ENCODE data around the gene PLEKHH1. TPM values are rescaled to one million over a fixed set of nuclear protein-coding genes. Genes with fewer than 3 reads are reported as not detected.

Gene PLEKHH1
- total and polyA plus RNA-seq, 2 experiments from 2014 or later, result 14.7 to 33.9 TPM

DNA sequence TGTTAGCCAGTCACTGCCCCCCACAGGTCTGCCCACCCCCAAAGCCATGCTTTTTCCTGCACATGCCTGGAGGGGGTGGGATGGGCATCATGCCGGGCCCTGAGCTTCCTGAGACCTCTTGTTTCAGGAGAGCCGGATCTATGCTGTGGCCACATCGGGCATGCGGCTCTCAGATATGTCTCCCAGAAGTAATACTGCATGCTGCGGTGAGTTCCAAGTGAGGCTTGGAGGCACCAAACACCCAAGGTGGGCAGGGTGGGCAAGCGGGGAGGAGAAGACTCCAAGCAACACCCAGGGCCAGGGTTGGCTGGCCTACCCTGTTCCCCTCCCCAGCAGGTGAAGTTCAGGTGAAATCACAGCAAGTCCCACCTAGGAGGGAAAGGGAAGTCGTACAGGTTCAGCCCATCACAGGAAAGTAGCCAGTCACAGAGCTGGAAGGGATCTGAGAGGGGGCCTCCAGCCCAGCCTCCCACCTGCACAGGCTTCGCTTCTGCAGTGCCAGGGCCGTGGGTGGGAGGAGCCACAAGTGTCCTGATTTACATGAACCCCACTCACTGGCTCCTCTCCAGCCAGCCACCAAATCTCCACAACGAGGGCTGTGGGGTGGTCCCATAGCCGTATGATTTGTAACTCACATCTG, 36.0 kb downstream of the PLEKHH1 start:
- H3K4me2 ChIP-seq, result no peak overlapping the region
- H3K4me1 ChIP-seq (ENCODE audit: insufficient read depth), result no peaks in the 10 kb centered on the region
- ATAC-seq (peak; percentile 76), DNase-seq (ENCODE audit: low spot score) (peak; percentile 23)
- H3K36me3 ChIP-seq (ENCODE audit: insufficient read depth), result no peaks in the 10 kb centered on the region
- H3F3A ChIP-seq (replicated peaks; ENCODE audit: low read depth), result no peaks in the 10 kb centered on the region
- Mint-ChIP-seq H3K27me3 (ENCODE audit: insufficient read depth, low read depth, poor library complexity) (no peaks in the 10 kb centered on the region), H3K4me3 (no peak overlapping the region), H3K36me3 (ENCODE audit: low read depth) (peaks cover 5% of the 10 kb centered on the region; the same call in 2 of the 3 replicates), H3K4me1 (peaks cover 18% of the 10 kb centered on the region), H3K9me3 (no peaks in the 10 kb centered on the region), H3K27ac (no peak overlapping the region)
- no peaks in the 10 kb centered on the region for H4K20me1 ChIP-seq (replicated peaks; ENCODE audit: insufficient read depth)
- no peak overlapping the region for H2AFZ ChIP-seq
- TF ChIP-seq, protein P1, sequence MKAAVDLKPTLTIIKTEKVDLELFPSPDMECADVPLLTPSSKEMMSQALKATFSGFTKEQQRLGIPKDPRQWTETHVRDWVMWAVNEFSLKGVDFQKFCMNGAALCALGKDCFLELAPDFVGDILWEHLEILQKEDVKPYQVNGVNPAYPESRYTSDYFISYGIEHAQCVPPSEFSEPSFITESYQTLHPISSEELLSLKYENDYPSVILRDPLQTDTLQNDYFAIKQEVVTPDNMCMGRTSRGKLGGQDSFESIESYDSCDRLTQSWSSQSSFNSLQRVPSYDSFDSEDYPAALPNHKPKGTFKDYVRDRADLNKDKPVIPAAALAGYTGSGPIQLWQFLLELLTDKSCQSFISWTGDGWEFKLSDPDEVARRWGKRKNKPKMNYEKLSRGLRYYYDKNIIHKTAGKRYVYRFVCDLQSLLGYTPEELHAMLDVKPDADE (IDR thresholded peaks at IDR 0.05), result no peak
- no peak for TF ChIP-seq POLR2AphosphoS5 (IDR thresholded peaks at IDR 0.05; ENCODE audit: low read depth)
- TF ChIP-seq, protein P2, sequence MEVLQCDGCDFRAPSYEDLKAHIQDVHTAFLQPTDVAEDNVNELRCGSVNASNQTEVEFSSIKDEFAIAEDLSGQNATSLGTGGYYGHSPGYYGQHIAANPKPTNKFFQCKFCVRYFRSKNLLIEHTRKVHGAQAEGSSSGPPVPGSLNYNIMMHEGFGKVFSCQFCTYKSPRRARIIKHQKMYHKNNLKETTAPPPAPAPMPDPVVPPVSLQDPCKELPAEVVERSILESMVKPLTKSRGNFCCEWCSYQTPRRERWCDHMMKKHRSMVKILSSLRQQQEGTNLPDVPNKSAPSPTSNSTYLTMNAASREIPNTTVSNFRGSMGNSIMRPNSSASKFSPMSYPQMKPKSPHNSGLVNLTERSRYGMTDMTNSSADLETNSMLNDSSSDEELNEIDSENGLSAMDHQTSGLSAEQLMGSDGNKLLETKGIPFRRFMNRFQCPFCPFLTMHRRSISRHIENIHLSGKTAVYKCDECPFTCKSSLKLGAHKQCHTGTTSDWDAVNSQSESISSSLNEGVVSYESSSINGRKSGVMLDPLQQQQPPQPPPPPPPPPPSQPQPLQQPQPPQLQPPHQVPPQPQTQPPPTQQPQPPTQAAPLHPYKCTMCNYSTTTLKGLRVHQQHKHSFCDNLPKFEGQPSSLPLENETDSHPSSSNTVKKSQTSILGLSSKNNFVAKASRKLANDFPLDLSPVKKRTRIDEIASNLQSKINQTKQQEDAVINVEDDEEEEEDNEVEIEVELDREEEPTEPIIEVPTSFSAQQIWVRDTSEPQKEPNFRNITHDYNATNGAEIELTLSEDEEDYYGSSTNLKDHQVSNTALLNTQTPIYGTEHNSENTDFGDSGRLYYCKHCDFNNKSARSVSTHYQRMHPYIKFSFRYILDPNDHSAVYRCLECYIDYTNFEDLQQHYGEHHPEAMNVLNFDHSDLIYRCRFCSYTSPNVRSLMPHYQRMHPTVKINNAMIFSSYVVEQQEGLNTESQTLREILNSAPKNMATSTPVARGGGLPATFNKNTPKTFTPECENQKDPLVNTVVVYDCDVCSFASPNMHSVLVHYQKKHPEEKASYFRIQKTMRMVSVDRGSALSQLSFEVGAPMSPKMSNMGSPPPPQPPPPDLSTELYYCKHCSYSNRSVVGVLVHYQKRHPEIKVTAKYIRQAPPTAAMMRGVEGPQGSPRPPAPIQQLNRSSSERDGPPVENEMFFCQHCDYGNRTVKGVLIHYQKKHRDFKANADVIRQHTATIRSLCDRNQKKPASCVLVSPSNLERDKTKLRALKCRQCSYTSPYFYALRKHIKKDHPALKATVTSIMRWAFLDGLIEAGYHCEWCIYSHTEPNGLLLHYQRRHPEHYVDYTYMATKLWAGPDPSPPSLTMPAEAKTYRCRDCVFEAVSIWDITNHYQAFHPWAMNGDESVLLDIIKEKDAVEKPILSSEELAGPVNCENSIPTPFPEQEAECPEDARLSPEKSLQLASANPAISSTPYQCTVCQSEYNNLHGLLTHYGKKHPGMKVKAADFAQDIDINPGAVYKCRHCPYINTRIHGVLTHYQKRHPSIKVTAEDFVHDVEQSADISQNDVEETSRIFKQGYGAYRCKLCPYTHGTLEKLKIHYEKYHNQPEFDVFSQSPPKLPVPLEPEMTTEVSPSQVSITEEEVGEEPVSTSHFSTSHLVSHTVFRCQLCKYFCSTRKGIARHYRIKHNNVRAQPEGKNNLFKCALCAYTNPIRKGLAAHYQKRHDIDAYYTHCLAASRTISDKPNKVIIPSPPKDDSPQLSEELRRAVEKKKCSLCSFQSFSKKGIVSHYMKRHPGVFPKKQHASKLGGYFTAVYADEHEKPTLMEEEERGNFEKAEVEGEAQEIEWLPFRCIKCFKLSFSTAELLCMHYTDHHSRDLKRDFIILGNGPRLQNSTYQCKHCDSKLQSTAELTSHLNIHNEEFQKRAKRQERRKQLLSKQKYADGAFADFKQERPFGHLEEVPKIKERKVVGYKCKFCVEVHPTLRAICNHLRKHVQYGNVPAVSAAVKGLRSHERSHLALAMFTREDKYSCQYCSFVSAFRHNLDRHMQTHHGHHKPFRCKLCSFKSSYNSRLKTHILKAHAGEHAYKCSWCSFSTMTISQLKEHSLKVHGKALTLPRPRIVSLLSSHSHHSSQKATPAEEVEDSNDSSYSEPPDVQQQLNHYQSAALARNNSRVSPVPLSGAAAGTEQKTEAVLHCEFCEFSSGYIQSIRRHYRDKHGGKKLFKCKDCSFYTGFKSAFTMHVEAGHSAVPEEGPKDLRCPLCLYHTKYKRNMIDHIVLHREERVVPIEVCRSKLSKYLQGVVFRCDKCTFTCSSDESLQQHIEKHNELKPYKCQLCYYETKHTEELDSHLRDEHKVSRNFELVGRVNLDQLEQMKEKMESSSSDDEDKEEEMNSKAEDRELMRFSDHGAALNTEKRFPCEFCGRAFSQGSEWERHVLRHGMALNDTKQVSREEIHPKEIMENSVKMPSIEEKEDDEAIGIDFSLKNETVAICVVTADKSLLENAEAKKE (CRISPR knock-in tag; IDR thresholded peaks at IDR 0.05), result no peak
- TF ChIP-seq, protein P3, sequence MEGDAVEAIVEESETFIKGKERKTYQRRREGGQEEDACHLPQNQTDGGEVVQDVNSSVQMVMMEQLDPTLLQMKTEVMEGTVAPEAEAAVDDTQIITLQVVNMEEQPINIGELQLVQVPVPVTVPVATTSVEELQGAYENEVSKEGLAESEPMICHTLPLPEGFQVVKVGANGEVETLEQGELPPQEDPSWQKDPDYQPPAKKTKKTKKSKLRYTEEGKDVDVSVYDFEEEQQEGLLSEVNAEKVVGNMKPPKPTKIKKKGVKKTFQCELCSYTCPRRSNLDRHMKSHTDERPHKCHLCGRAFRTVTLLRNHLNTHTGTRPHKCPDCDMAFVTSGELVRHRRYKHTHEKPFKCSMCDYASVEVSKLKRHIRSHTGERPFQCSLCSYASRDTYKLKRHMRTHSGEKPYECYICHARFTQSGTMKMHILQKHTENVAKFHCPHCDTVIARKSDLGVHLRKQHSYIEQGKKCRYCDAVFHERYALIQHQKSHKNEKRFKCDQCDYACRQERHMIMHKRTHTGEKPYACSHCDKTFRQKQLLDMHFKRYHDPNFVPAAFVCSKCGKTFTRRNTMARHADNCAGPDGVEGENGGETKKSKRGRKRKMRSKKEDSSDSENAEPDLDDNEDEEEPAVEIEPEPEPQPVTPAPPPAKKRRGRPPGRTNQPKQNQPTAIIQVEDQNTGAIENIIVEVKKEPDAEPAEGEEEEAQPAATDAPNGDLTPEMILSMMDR (conservative IDR thresholded peaks at IDR 0.05; ENCODE audit: low read depth in 2 of 2), result no peak
- TF ChIP-seq EZH2 (IDR thresholded peaks at IDR 0.05; ENCODE audit: low read depth, unreplicated experiment), result no peak
- no peak for TF ChIP-seq JUNB (IDR thresholded peaks at IDR 0.05; ENCODE audit: unreplicated experiment)
- TF ChIP-seq ZNF331 (CRISPR knock-in tag; IDR thresholded peaks at IDR 0.05; ENCODE audit: low read depth), result no peak
- no peak for TF ChIP-seq NANOG (IDR thresholded peaks at IDR 0.05; ENCODE audit: borderline replicate concordance)
- no peak for TF ChIP-seq CREB1 (CRISPR knock-in tag; IDR thresholded peaks at IDR 0.05; ENCODE audit: low read depth)
- no peak for TF ChIP-seq EZH2phosphoT487 (IDR thresholded peaks at IDR 0.05; ENCODE audit: unreplicated experiment)
- TF ChIP-seq, protein P4, sequence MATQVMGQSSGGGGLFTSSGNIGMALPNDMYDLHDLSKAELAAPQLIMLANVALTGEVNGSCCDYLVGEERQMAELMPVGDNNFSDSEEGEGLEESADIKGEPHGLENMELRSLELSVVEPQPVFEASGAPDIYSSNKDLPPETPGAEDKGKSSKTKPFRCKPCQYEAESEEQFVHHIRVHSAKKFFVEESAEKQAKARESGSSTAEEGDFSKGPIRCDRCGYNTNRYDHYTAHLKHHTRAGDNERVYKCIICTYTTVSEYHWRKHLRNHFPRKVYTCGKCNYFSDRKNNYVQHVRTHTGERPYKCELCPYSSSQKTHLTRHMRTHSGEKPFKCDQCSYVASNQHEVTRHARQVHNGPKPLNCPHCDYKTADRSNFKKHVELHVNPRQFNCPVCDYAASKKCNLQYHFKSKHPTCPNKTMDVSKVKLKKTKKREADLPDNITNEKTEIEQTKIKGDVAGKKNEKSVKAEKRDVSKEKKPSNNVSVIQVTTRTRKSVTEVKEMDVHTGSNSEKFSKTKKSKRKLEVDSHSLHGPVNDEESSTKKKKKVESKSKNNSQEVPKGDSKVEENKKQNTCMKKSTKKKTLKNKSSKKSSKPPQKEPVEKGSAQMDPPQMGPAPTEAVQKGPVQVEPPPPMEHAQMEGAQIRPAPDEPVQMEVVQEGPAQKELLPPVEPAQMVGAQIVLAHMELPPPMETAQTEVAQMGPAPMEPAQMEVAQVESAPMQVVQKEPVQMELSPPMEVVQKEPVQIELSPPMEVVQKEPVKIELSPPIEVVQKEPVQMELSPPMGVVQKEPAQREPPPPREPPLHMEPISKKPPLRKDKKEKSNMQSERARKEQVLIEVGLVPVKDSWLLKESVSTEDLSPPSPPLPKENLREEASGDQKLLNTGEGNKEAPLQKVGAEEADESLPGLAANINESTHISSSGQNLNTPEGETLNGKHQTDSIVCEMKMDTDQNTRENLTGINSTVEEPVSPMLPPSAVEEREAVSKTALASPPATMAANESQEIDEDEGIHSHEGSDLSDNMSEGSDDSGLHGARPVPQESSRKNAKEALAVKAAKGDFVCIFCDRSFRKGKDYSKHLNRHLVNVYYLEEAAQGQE (IDR thresholded peaks at IDR 0.05; ENCODE audit: unreplicated experiment), result no peak
- no peak for TF ChIP-seq STAT1 (IDR thresholded peaks at IDR 0.05; ENCODE audit: unreplicated experiment)
- no peak for TF ChIP-seq ZNF114 (CRISPR knock-in tag; IDR thresholded peaks at IDR 0.05)
- H3K4me3 ChIP-seq, result no peak overlapping the region
- H3K79me2 ChIP-seq (replicated peaks; ENCODE audit: insufficient read depth), result no peaks in the 10 kb centered on the region
- H3K27ac ChIP-seq (ENCODE audit: low read depth), result no peak overlapping the region
- no peaks in the 10 kb centered on the region for H3K9me2 ChIP-seq (ENCODE audit: insufficient read depth)
- no peaks in the 10 kb centered on the region for H3K27me3 ChIP-seq (ENCODE audit: insufficient read depth)

All from GM23338 (cell line).